Frontal cortex (tissue), 4 donors: Measurements from ENCODE around the gene CD27. TPM values are rescaled to one million over a fixed set of nuclear protein-coding genes. Genes with fewer than 3 reads are reported as not detected.
"Not testable (repeated sequence)": the region's sequence is repeated elsewhere in the genome, so short reads cannot be mapped to it uniquely, and the experiment has no call there.

Source experiments
- DNase-seq, 2 donors: peaks; one replicate each; pipeline ENCODE4 v3.0.0; 2012; ENCODE audit warnings: low spot score in 2 of 2
- FAIRE-seq: peaks from 2 replicates; lab custom pipeline; 2012; peaks lifted over from hg19 to GRCh38; lab: Jason Lieb, UNC
- total RNA-seq: library from RNA; depleted of rRNA; stranded (reverse); fragments of >200 nt; gene quantifications from one replicate; pipeline ENCODE4 v1.2.3, GENCODE V29; 2014
- donor health status: control.
- donor health status: control.
- donor health status: control.

The CD27 gene
- total RNA-seq, 1 donor from 2014 or later, result 0.41 TPM

- not testable (repeated sequence) for DNase-seq, FAIRE-seq
Measured at GRCh38 chr12:6475233-6475975, 30.6 kb downstream of the CD27 start.

DNA sequence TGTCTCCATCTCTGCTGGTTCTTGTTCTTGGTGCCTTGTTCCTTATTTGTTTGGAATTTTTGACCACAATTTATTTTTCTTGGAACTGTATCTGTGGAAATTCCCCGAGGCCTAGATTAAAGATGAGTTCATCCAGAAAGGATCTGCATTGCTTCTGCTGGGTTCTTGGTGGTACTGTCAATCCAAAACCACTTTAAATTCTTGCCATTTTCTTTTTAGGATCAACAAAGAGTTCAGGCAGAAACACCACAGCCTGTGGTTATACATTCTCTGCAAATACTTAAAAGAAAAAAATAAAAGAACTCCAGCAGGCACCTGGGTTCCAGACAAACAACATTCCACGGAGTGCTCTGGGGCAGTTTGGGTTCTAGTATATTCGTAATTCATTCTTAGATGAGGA lies 31.7 kb downstream of the CD27 start:
- DNase-seq (no peak), FAIRE-seq (no peak)

DNA sequence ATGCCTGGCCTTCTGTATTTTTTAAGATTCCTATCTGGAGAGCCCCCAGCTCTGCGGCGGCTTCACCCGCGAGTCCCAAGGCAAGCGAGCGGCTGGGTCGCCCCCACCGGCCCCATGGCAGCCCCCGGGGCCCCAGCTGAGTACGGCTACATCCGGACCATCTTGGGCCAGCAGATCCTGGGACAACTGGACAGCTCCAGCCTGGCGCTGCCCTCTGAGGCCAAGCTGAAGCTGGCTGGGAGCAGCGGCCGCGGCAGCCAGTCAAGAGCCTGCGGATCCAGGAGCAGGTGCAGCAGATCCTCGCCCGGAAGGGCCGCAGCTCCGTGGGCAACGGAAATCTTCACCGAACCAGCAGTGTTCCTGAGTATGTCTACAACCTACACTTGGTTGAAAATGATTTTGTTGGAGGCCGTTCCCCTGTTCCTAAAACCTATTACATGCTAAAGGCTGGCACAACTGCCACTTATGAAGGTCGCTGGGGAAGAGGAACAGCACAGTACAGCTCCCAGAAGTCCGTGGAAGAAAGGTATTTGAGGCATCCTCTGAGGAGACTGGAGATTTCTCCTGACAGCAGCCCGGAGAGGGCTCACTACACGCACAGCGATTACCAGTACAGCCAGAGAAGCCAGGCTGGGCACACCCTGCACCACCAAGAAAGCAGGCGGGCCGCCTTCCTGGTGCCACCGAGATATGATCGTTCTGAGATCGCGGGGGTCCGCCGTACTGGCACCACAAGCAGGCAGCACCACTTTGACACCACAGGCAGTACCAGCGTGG lies 33.0 kb downstream of the CD27 start:
- not testable (repeated sequence) for DNase-seq, FAIRE-seq

DNA sequence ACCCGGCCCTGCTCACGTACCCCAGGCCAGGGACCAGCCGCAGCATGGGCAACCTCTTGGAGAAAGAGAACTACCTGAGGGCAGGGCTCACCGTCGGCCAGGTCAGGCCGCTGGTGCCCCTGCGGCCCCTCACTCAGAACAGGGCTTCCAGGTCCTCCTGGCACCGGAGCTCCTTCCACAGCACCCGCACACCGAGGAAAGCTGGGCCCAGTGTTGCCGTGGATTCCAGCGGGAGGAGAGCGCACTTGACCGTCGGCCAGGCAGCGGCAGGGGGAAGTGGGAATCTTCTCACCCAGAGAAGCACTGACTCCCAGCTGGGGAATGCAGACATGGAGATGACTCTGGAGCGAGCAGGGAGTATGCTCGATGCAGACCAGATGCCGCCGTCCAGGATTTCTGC lies 33.7 kb downstream of the CD27 start:
- no peak for FAIRE-seq
- DNase-seq, result no peak

DNA sequence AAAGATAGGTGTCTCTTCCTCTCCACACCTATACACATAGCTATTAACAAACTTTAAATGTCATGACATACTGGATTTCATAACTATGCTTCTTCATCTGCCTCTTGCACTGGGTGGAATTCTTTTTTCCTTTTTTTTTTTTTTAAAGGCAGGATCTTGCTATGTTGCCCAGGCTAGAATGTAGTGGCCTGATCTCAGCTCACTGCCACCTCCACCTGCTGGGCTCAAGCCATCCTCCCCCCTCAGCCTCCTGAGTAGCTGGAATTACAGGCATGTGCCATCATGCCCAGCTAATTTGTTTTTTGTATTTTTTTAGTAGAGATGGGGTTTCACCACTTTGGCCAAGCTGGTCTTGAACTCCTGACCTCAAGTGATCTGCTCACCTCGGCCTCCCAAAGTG lies 43.5 kb downstream of the CD27 start:
- DNase-seq (no peak), FAIRE-seq (no peak)

- FAIRE-seq, result no peak
Measured at GRCh38 chr12:6489449-6489848, 44.7 kb downstream of the CD27 start.

GRCh38 chr12:6490673-6491072 lies 45.9 kb downstream of the CD27 start:
- DNase-seq, FAIRE-seq: not testable (repeated sequence)

More at GRCh38 chr12:6489449-6489848, 44.7 kb downstream of the CD27 start:
- DNase-seq, result no peak

DNA sequence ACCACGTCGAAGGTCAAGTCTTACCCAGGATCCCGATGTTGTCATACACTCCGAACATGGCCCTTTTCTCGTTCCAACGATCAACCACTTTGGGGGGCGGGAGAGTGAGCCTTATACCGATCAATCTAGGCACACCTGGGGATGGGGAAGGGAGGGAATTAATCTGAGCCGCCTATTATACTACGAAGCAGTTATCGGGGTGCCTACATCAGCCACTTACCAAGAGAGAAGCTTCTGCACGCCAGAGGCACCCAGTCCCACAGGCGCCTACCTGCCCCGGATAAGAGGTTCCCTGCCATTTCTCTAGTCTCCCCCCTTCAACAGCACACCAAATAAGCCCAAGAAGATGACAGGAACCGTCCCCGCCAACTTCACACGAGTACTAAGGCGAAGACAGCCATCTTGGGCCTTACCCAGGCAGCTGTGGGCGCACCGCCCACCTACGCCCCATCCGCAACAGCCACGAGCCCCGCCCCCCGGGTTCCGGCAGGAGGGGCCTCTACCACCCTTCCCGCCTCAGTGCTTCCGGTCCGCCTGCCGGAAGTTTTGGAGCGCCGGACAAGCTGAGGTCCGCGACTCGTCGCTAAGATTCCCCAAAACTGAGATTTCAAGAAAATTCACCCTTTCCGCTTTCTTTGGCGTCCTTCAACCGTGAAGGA lies 48.2 kb downstream of the CD27 start, which contains the start of gene MRPL51:
Gene MRPL51, minus strand, starts transcription at position 425 of the 659 bp plus-strand sequence. Its CDS starts 126 bp downstream, at position 299.
- FAIRE-seq (no peak), DNase-seq (peak; percentile 84 to 93)

- no peak for FAIRE-seq
Measured at GRCh38 chr12:6493497-6494257, 48.9 kb downstream of the CD27 start, which contains the start of gene NCAPD2. TSS of gene NCAPD2 (plus strand) at chr12:6494102. CDS start at chr12:6495099, 997 bp downstream.

GRCh38 chr12:6494258-6494743 lies 49.5 kb downstream of the CD27 start:
- DNase-seq, result no peak
- no peak for FAIRE-seq

More at GRCh38 chr12:6493497-6494257, 48.9 kb downstream of the CD27 start, which contains the start of gene NCAPD2:
- peak; percentile 89 for DNase-seq

GRCh38 chr12:6494968-6495367 lies 50.2 kb downstream of the CD27 start:
- FAIRE-seq (no peak), DNase-seq (no peak)

DNA sequence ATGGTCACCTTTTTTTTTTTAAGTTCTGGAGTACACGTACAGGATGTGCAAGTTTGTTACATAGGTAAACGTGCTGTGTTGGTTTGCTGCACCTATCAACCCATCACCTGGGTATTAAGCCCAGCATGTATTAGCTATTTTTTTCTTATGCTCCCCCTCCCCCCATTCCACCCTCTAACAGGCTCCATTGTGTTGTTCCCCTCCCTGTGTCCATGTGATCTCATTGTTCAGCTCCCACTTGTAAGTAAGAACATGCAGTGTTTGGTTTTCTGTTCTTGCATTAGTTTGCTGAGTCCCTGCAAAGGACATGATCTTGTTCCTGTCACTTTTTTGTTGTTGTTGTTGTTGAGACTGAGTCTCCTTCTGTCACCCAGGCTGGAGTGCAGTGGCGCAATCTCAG lies 52.5 kb downstream of the CD27 start:
- FAIRE-seq, DNase-seq: not testable (repeated sequence)

- no peak for DNase-seq
- FAIRE-seq, result no peak
Measured at GRCh38 chr12:6500466-6500865, 55.7 kb downstream of the CD27 start.

Other genes with a start within 250 kb of the CD27 start
- 26.5 TPM for gene CD9, start 244.6 kb upstream of the CD27 start, total RNA-seq
- under 0.01 TPM for gene PLEKHG6, start 134.3 kb upstream of the CD27 start, total RNA-seq
- 4.5 TPM for gene TNFRSF1A, start 102.9 kb upstream of the CD27 start, total RNA-seq
- gene SCNN1A, start 69.4 kb upstream of the CD27 start, total RNA-seq, result not detected
- gene LTBR, start 60.8 kb upstream of the CD27 start, total RNA-seq, result 2.4 TPM
- gene TAPBPL, start 7.1 kb downstream of the CD27 start, total RNA-seq, result 0.82 TPM
- 1.2 TPM for gene VAMP1, start 25.7 kb downstream of the CD27 start, total RNA-seq
- gene MRPL51, start 48.3 kb downstream of the CD27 start, total RNA-seq, result 27.3 TPM
- gene NCAPD2, start 49.1 kb downstream of the CD27 start, total RNA-seq, result 9.4 TPM
- 1,793 TPM for gene GAPDH, start 89.6 kb downstream of the CD27 start, total RNA-seq
- gene IFFO1, start 111.1 kb downstream of the CD27 start, total RNA-seq, result 4.9 TPM
- 9.4 TPM for gene NOP2, start 123.3 kb downstream of the CD27 start, total RNA-seq
- 201 TPM for gene CHD4, start 162.4 kb downstream of the CD27 start, total RNA-seq
- 0.41 TPM for gene LPAR5, start 191.0 kb downstream of the CD27 start, total RNA-seq
- gene ACRBP, start 202.5 kb downstream of the CD27 start, total RNA-seq, result 0.41 TPM
- gene ING4, start 218.2 kb downstream of the CD27 start, total RNA-seq, result 81.9 TPM
- 12.2 TPM for gene ZNF384, start 244.4 kb downstream of the CD27 start, total RNA-seq